Stimulated activated CD8-positive, alpha-beta memory T cell treated with anti-CD3 and anti-CD28 coated beads, Interleukin-12 subunit alpha, Interleukin-12 subunit beta, amount 100 ng/mL, for 24 hours (primary cell): ENCODE data around the gene HOXC11.
A peak's percentile ranks its signal among the peaks of the same experiment; 100 is the strongest.

Source experiments
- DNase-seq: peaks from one replicate; pipeline ENCODE4 v3.0.0-alpha.2; 2020; ENCODE audit errors: extremely low read depth

The HOXC11 gene

GRCh38 chr12:53972722-53973235, at the start of gene HOXC11:
Gene HOXC11, plus strand, starts transcription at chr12:53973126. Its CDS starts 116 bp downstream, at chr12:53973242.
- no peak for DNase-seq

DNA sequence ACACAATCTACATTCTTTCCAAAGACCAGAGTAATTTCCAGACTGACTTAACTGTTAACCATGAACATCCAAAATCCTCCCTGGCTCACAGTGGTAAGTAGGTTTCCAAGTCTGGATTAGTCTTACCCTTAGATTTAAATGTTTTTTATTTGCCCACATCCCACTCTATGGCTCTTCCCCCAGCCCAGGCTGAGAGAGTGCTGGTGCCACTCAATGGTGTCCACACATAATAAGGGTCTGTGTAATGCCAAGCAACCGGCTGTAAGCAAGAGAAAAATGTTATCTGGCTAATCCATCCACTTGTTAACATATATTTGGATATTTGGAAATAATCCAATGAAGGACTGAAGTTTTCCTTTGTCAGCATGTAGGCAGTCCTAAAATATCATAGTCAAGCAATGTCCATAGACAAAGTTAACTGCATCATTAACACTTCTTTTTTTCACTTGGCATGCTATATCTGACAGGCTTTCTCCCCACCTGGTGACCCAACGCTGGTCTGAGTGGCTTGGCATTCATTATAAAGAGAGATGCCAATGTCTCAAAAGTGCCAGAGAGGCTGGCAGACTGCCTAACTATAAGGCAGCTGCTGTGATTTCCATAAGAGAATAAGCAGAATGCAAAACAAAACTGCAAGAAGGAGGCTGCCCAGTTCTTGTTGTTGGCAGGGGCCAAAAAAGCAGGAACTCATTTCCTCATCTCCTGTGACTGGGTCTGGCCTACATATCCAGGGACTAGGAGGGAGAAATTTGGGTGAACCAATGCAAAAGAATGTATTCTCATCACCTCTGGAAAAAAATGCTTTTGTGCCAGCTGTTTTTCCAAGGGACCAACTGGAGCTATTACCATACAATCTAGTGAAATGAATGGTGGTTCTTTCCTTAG, 48.2 kb upstream of the HOXC11 start:
- DNase-seq = no peak

GRCh38 chr12:53927220-53928029, 45.5 kb upstream of the HOXC11 start:
- DNase-seq = no peak

- DNase-seq = no peak
These were observed 44.7 kb upstream of the HOXC11 start for GRCh38 chr12:53928054-53928835.

GRCh38 chr12:53929527-53929926, 43.4 kb upstream of the HOXC11 start:
- DNase-seq = no peak

DNA sequence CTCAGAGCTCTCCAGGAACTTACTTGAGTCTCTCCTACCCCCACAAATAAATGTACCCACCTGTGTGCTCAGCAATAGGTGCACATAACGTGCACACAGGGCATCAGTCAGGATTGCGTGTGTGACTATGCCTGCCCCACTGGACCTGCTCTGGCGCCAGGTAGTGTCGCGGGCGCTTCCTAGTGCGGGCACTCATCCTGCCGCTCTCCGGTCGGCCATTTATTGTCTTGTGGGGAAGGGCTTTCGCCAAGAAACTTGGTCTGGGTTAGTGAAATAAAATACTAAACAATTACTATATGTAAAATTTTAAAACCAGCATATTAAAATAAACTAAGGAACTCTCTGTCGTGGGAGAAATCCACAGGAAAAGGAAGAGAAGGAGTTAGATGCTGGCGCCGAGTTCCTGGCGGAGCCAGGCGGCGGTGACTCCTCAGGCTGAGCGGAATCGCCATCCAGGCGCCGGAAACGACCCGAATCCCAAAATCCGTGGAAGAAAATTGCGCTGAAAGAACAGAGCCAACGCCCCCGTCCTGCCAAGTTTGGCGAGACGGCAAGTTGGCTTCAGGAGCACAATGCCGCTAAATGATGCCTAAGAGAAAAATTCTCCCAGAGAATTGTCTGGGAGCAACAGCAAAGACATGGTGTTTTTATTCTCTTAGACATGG, 42.2 kb upstream of the HOXC11 start:
- DNase-seq = no peak

DNA sequence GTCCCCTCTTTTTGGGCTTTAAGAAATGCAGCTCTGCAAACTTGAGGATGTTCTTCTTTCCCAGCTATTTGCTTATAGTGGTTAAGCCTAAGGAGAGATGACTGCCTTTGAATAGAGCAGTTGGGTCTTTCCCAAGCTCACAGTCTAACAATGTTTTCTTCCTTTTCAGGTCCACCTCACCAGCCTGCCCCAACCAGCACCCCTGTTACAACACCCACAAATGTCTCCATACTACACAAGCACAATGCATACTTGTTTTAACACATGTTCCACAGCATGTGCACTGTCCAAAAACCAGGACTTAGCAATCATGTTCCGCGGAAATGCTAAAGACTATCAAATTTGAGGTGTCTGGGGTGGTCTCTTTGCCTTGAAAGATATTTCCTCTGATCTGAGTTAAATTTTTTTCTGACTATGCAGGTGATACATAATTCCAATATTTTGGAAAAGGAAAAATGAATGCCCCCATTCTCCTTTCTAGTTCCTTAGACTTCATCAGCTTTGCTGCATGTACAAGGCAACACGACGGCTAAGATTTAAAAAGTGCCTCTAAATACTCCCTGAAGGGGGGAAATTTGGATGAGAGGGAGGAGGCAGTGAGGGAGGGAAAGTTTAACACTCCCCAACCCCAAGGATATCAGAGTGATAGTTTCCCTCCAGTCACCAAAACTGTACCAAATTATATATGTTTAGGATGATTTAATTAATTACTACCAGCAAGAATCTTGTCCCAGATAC, 40.9 kb upstream of the HOXC11 start:
- DNase-seq = no peak

GRCh38 chr12:53932915-53933314, 40.0 kb upstream of the HOXC11 start:
- DNase-seq = no peak

- no peak for DNase-seq
These were observed 37.3 kb upstream of the HOXC11 start for GRCh38 chr12:53935383-53936341.

GRCh38 chr12:53937099-53937498, 35.8 kb upstream of the HOXC11 start:
- no peak for DNase-seq

GRCh38 chr12:53937596-53938325, 35.2 kb upstream of the HOXC11 start:
- no peak for DNase-seq

GRCh38 chr12:53938326-53939140, 34.4 kb upstream of the HOXC11 start, which contains the start of gene HOXC13:
Gene HOXC13, plus strand, starts transcription at chr12:53938831. Its CDS starts 76 bp downstream, at chr12:53938907.
- DNase-seq = peak; percentile 39

DNA sequence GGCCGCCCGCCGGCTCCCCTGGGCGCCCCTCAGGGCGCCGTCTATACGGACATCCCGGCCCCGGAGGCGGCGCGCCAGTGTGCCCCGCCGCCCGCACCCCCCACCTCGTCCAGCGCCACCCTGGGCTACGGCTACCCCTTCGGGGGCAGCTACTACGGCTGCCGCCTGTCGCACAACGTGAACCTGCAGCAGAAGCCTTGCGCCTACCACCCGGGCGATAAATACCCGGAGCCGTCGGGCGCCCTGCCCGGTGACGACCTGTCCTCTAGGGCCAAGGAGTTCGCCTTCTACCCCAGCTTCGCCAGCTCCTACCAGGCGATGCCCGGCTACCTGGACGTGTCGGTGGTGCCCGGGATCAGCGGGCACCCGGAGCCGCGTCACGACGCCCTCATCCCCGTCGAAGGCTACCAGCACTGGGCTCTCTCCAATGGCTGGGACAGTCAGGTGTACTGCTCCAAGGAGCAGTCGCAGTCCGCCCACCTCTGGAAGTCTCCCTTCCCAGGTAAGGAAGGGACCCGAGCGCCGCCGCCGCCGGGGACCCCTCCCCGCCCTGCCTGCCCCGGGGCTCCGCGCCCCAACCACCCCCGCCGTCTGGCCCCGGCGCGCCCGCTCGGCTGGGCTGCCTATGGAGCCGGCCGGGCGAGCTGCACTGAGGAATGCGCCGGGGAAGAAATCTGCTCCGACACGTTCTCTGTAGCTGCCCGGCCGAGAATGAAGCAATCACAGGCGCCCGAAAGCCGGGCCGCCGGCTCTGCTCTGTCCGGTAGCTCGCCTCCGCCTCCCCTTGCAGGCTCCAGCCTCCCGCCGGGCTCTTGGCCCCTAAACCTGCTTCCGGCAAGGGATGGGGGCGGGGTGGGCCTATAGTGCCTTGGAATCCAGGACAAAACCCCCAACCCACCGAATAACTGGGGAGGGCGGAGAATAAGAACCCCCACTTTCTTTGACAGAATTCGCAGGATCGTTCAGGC, 33.5 kb upstream of the HOXC11 start:
- no peak for DNase-seq

DNA sequence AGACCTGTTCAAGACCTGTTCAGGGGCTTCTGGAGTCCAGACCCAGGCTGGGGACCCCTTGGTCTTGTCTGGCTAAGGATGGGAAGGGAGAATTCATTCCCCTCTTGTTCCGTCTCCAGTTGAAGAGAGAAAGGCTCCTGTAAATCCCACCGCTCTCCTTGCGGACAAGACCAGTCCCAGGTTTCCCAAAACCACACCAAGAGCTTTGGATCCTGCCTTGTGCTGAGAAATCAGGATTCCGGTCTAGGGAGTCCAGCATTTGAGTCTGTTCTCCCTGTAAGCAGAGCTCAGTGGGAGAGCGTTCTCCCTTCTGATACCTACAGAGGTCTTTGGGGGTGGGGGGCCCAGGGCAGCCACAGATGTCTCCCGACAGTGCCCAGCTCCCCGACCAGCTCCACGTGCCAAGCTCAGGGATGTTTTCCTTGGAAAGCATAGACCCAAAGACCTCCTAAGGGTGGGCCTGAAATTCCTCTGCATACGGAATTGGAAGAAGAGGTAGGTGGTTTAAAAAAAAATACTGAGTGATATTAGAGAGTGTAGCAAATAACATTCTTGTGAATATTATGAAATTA, 32.4 kb upstream of the HOXC11 start:
- no peak for DNase-seq

DNA sequence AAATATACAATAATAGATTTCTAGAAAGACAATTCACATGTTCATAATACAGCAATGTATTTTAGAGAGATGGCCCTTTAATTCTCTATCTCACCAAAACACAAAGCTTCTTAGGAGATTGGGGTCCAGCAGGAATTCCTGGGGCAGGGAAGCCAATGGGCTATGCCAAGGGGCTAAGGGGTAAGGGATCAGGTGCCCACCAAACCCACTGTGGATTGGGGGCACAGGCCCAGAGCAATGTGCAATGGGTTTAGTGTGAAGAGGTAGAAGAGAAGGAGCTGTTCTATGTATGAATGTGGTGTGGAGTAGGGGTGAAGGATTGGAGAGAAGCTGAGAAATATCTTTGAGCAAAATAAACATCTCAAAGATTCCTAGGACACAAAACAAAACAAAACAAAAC, 31.7 kb upstream of the HOXC11 start:
- no peak for DNase-seq

GRCh38 chr12:53941750-53942149, 31.2 kb upstream of the HOXC11 start:
- DNase-seq = no peak
